ENCODE data around the gene NCEH1. TPM values are rescaled to one million over a fixed set of nuclear protein-coding genes. Genes with fewer than 3 reads are reported as not detected.
"Not testable (repeated sequence)": the region's sequence is repeated elsewhere in the genome, so short reads cannot be mapped to it uniquely, and the experiment has no call there.

The NCEH1 gene
- total RNA-seq, 1 donor from 2014 or later = 4.5 TPM

- ATAC-seq (ENCODE audit: low read depth) = no peak
- H3K4me1 Mint-ChIP-seq = peaks cover 28% of the 10 kb centered on the region
- H3K4me3 Mint-ChIP-seq = no peak overlapping the region
- ChIA-PET POLR2A (no interaction called here), CTCF (no interaction called here)
- DNase-seq = no peak
- TF ChIP-seq CTCF (IDR thresholded peaks at IDR 0.05) = no peak
- H3K27ac Mint-ChIP-seq = no peak overlapping the region
- H3K9me3 Mint-ChIP-seq = no peaks in the 10 kb centered on the region
- H3K27me3 Mint-ChIP-seq = no peaks in the 10 kb centered on the region
- H3K36me3 Mint-ChIP-seq (ENCODE audit: low read depth) = peaks cover 6% of the 10 kb centered on the region
- intact Hi-C loops (cut with micrococcal nuclease) = no loop called here
Observed at GRCh38 chr3:172707967-172708366, 2.9 kb downstream of the NCEH1 start.

GRCh38 chr3:172707030-172707429 is 3.8 kb downstream of the NCEH1 start:
- intact Hi-C loops (cut with micrococcal nuclease) = no loop called here
- no peak for DNase-seq
- Mint-ChIP-seq H3K36me3 (ENCODE audit: low read depth) (peaks cover 6% of the 10 kb centered on the region), H3K9me3 (no peaks in the 10 kb centered on the region), H3K4me1 (peaks cover 28% of the 10 kb centered on the region), H3K4me3 (no peak overlapping the region), H3K27ac (no peak overlapping the region), H3K27me3 (no peaks in the 10 kb centered on the region)
- CTCF ChIA-PET = no interaction called here
- no peak for TF ChIP-seq CTCF (IDR thresholded peaks at IDR 0.05)
- ATAC-seq (ENCODE audit: low read depth) = no peak
- POLR2A ChIA-PET = no interaction called here

GRCh38 chr3:172705170-172705569 is 5.7 kb downstream of the NCEH1 start:
- intact Hi-C loops (cut with micrococcal nuclease) = no loop called here
- TF ChIP-seq CTCF (IDR thresholded peaks at IDR 0.05) = no peak
- H3K27me3 Mint-ChIP-seq = no peaks in the 10 kb centered on the region
- no peaks in the 10 kb centered on the region for H3K9me3 Mint-ChIP-seq
- peaks cover 19% of the 10 kb centered on the region for H3K4me1 Mint-ChIP-seq
- no peak overlapping the region for H3K27ac Mint-ChIP-seq
- ChIA-PET CTCF (no interaction called here), POLR2A (no interaction called here)
- peaks cover 2% of the 10 kb centered on the region for H3K36me3 Mint-ChIP-seq (ENCODE audit: low read depth)
- ATAC-seq (ENCODE audit: low read depth) (no peak), DNase-seq (no peak)
- no peak overlapping the region for H3K4me3 Mint-ChIP-seq

- Mint-ChIP-seq H3K9me3 (no peaks in the 10 kb centered on the region), H3K27ac (no peak overlapping the region), H3K4me1 (peaks cover 9% of the 10 kb centered on the region), H3K4me3 (no peak overlapping the region), H3K27me3 (no peaks in the 10 kb centered on the region), H3K36me3 (ENCODE audit: low read depth) (peaks cover 2% of the 10 kb centered on the region)
- TF ChIP-seq CTCF (IDR thresholded peaks at IDR 0.05) = no peak
- ATAC-seq (ENCODE audit: low read depth) = no peak
- CTCF ChIA-PET = no interaction called here
- POLR2A ChIA-PET = no interaction called here
- intact Hi-C loops (cut with micrococcal nuclease) = no loop called here
- no peak for DNase-seq
Observed at GRCh38 chr3:172704001-172704400, 6.9 kb downstream of the NCEH1 start.

- H3K4me3 Mint-ChIP-seq; intact Hi-C loops (cut with micrococcal nuclease); H3K27me3 Mint-ChIP-seq; POLR2A ChIA-PET; H3K36me3 Mint-ChIP-seq (ENCODE audit: low read depth); CTCF ChIA-PET; DNase-seq; H3K9me3 Mint-ChIP-seq; ATAC-seq (ENCODE audit: low read depth); H3K27ac Mint-ChIP-seq: not testable (repeated sequence)
- H3K4me1 Mint-ChIP-seq = peaks cover 11% of the 10 kb centered on the region
Observed at GRCh38 chr3:172702731-172703130, 8.1 kb downstream of the NCEH1 start.

GRCh38 chr3:172702256-172702655 is 8.6 kb downstream of the NCEH1 start:
- ATAC-seq (ENCODE audit: low read depth) (no peak), DNase-seq (no peak)
- H3K4me1 Mint-ChIP-seq = peaks cover 11% of the 10 kb centered on the region
- H3K36me3 Mint-ChIP-seq (ENCODE audit: low read depth) = peaks cover 2% of the 10 kb centered on the region
- H3K27me3 Mint-ChIP-seq = no peaks in the 10 kb centered on the region
- H3K4me3 Mint-ChIP-seq = no peak overlapping the region
- intact Hi-C loops (cut with micrococcal nuclease) = no loop called here
- H3K27ac Mint-ChIP-seq = no peak overlapping the region
- POLR2A ChIA-PET = no interaction called here
- no peaks in the 10 kb centered on the region for H3K9me3 Mint-ChIP-seq
- TF ChIP-seq CTCF (IDR thresholded peaks at IDR 0.05) = no peak
- CTCF ChIA-PET = no interaction called here

All from activated B cell treated with CpG ODN at 0.5 μM for 24 hours (primary cell).